Measurements from ENCODE around the gene KIF26B.

GRCh38 chr1:245301162-245301580 lies 146.4 kb downstream of the KIF26B start:
- TF ChIP-seq EZH2 (IDR thresholded peaks at IDR 0.05; ENCODE audit: insufficient read depth, poor library complexity, severe bottlenecking), result no peak
- TF ChIP-seq EZH2phosphoT487 (IDR thresholded peaks at IDR 0.05; ENCODE audit: insufficient read depth, low read depth), result no peak

Data from GM23248 (cell line).